ENCODE measurements around the gene JPH2. TPM values are rescaled to one million over a fixed set of nuclear protein-coding genes. Genes with fewer than 3 reads are reported as not detected.
"Not testable (repeated sequence)": the region's sequence is repeated elsewhere in the genome, so short reads cannot be mapped to it uniquely, and the experiment has no call there.

JPH2 gene
- total RNA-seq, 1 donor from 2014 or later: 86.7 TPM

GRCh38 chr20:44135417-44136204 lies 51.4 kb downstream of the JPH2 start:
- no peaks in the 10 kb centered on the region for H3K36me3 ChIP-seq
- TF ChIP-seq, protein P1, sequence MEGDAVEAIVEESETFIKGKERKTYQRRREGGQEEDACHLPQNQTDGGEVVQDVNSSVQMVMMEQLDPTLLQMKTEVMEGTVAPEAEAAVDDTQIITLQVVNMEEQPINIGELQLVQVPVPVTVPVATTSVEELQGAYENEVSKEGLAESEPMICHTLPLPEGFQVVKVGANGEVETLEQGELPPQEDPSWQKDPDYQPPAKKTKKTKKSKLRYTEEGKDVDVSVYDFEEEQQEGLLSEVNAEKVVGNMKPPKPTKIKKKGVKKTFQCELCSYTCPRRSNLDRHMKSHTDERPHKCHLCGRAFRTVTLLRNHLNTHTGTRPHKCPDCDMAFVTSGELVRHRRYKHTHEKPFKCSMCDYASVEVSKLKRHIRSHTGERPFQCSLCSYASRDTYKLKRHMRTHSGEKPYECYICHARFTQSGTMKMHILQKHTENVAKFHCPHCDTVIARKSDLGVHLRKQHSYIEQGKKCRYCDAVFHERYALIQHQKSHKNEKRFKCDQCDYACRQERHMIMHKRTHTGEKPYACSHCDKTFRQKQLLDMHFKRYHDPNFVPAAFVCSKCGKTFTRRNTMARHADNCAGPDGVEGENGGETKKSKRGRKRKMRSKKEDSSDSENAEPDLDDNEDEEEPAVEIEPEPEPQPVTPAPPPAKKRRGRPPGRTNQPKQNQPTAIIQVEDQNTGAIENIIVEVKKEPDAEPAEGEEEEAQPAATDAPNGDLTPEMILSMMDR (IDR thresholded peaks at IDR 0.05): no peak
- no peak overlapping the region for H3K4me3 ChIP-seq
- no peaks in the 10 kb centered on the region for H3K9me3 ChIP-seq
- no peaks in the 10 kb centered on the region for H3K27me3 ChIP-seq
- intact Hi-C loops (cut with DNase I): loop anchor here (2.0 kb wide), 1 partner anchor 51 kb away; the partner anchor contains the start of gene JPH2
- H3K27ac ChIP-seq: peak overlapping the region; percentile 92
- no peak for DNase-seq (ENCODE audit: low spot score in 2 of 2)
- peaks cover 6 to 27% of the 10 kb centered on the region in 2 donors for H3K4me1 ChIP-seq

DNA sequence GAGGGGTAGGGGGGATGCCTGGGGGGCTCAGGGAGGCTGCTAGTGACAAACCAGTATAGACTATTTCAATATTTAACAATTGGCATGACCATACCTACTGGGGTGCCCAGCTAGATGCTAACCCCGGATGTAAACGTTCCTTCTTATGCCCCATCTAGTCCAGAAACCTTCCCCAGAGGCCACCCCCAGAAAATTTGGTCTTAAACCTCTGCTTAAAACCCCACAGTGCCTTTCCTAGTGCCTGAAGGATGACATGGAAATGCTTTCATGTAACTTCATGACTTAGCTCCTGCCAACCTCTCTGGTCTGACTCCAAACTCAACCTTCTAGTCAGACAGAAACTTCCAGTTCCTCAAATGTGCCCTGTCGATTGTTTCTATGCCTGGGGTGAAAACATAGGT lies 52.0 kb downstream of the JPH2 start:
- H3K27me3 ChIP-seq: no peaks in the 10 kb centered on the region

DNA sequence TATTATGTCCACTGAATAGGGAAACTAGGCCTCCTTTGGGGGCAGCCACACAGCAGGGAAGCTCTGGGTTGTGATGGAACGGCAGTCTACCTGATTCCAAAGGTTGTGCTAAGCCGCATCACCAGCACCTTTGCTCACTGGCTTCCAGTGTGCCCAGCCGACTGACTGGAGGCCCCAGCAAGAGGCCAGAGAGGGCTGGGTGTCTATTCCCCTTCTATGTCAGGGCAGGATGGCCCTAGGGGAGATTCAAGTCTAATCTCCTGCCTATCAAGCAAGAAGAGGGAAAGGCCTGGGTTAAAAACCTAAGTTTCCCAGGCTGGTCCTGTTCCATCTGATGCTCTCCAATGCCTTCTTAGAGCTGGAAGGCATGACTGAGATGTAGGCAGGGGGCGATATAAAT lies 53.6 kb downstream of the JPH2 start:
- TF ChIP-seq, protein P1 (IDR thresholded peaks at IDR 0.05): no peak
- intact Hi-C loops (cut with DNase I): no loop called here
- H3K4me1 ChIP-seq: peaks cover 6 to 34% of the 10 kb centered on the region in 2 donors
- no peak for DNase-seq (ENCODE audit: low spot score in 2 of 2)
- no peak overlapping the region for H3K4me3 ChIP-seq
- H3K9me3 ChIP-seq: no peaks in the 10 kb centered on the region
- H3K27ac ChIP-seq: peak overlapping the region; percentile 26 to 46
- H3K27me3 ChIP-seq: no peaks in the 10 kb centered on the region
- H3K36me3 ChIP-seq: no peaks in the 10 kb centered on the region

More for the DNA sequence above, 52.0 kb downstream of the JPH2 start:
- intact Hi-C loops (cut with DNase I): no loop called here
- no peak for DNase-seq (ENCODE audit: low spot score in 2 of 2)
- Histone ChIP-seq H3K4me3 (no peak overlapping the region), H3K36me3 (no peaks in the 10 kb centered on the region), H3K4me1 (peaks cover 6 to 30% of the 10 kb centered on the region in 2 donors), H3K27ac (peak overlapping the region; percentile 92), H3K9me3 (no peaks in the 10 kb centered on the region)
- TF ChIP-seq, protein P1 (IDR thresholded peaks at IDR 0.05): no peak

DNA sequence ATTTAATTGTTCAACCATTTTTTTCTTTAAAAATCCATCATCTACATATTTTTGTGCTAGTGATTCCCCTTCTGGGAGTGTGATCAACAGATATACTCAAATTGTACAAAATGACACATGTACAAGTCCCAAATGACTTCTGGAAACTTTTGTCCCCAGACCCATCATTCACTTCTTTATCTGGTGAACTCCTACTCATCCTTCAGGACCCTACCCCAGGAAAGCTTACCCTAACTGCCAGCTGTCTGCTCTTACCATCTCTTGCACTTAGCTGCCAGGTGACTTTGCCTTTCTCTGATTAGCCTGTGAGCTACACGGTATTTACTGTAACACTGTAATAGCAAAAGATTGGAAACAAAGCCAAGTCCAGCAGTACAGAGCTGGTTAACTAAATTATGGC lies 55.3 kb downstream of the JPH2 start:
- H3K4me1 ChIP-seq: peaks cover 0 to 20% of the 10 kb centered on the region in 2 donors
- no peak for DNase-seq (ENCODE audit: low spot score in 2 of 2)
- intact Hi-C loops (cut with DNase I): no loop called here
- no peak overlapping the region for H3K4me3 ChIP-seq
- H3K9me3 ChIP-seq: no peaks in the 10 kb centered on the region
- TF ChIP-seq, protein P1 (IDR thresholded peaks at IDR 0.05): no peak
- no peaks in the 10 kb centered on the region for H3K27me3 ChIP-seq
- H3K36me3 ChIP-seq: no peaks in the 10 kb centered on the region
- H3K27ac ChIP-seq: peak overlapping the region; percentile 24 to 49

GRCh38 chr20:44129911-44130718 lies 56.9 kb downstream of the JPH2 start:
- H3K27me3 ChIP-seq: no peaks in the 10 kb centered on the region
- H3K4me1 ChIP-seq: peaks cover 0 to 17% of the 10 kb centered on the region in 2 donors
- DNase-seq (ENCODE audit: low spot score in 2 of 2): no peak
- peak overlapping the region; percentile 54 to 76 for H3K27ac ChIP-seq
- H3K36me3 ChIP-seq: no peaks in the 10 kb centered on the region
- no peaks in the 10 kb centered on the region for H3K9me3 ChIP-seq
- intact Hi-C loops (cut with DNase I): no loop called here
- H3K4me3 ChIP-seq: no peak overlapping the region
- TF ChIP-seq, protein P1 (IDR thresholded peaks at IDR 0.05): no peak

- H3K27me3 ChIP-seq; H3K4me3 ChIP-seq; H3K9me3 ChIP-seq; intact Hi-C loops (cut with DNase I); H3K36me3 ChIP-seq; DNase-seq (ENCODE audit: low spot score in 2 of 2): not testable (repeated sequence)
- Histone ChIP-seq H3K27ac (peak overlapping the region; percentile 54 to 76), H3K4me1 (peaks cover 0 to 14% of the 10 kb centered on the region in 2 donors)
These were observed 57.7 kb downstream of the JPH2 start for GRCh38 chr20:44129300-44129699.
